PC-9 (cell line): ENCODE data around the gene PAPSS1. TPM values are rescaled to one million over a fixed set of nuclear protein-coding genes. Genes with fewer than 3 reads are reported as not detected.

Source experiments
- BruUV-seq: library from RNA; stranded (reverse); fragments of 400-500 nt; replicated peaks from 2 replicates; lab custom pipeline; 2021; lab: Mats Ljungman, UMichigan
- CTCF ChIA-PET: fragments of 300-600 bp; sonication (Branson Sonifier 250); formaldehyde crosslinking; loops from one replicate; lab custom pipeline; 2022; ENCODE audit warnings: antibody characterized with exemption; lab: Charles Lee
- POLR2A ChIA-PET: fragments of 300-600 bp; sonication (Branson Sonifier 250); formaldehyde crosslinking; loops from one replicate; lab custom pipeline; 2022; ENCODE audit warnings: antibody characterized with exemption; ENCODE audit not compliant: unreplicated experiment; lab: Charles Lee
- DNase-seq, 2 experiments: peaks; one replicate each; pipeline versions ENCODE4 v3.0.0 to v3.0.0-alpha.2; 2015 to 2022; ENCODE audit warnings: mixed read lengths in 1 of 2
- H2AFZ ChIP-seq: fragments of 200-600 bp; sonication (generic); 2 replicates; pipeline ENCODE4 v1.8.1; 2017; ENCODE audit warnings: antibody characterized with exemption
- H3F3A ChIP-seq: fragments of 200-600 bp; sonication (generic); 2 replicates; pipeline ENCODE4 v1.8.1; 2017; ENCODE audit warnings: antibody characterized with exemption, mild to moderate bottlenecking, low read depth; ENCODE audit not compliant: insufficient read depth
- H3K27ac ChIP-seq: fragments of 200-600 bp; sonication (generic); 2 replicates; pipeline ENCODE4 v1.6.1; 2016; ENCODE audit warnings: mixed run types
- H3K27me3 ChIP-seq: fragments of 200-600 bp; sonication (generic); 2 replicates; pipeline ENCODE4 v1.6.1; 2016; ENCODE audit warnings: low read depth, mixed run types; ENCODE audit not compliant: insufficient read depth
- H3K36me3 ChIP-seq: fragments of 200-600 bp; sonication (generic); 2 replicates; pipeline ENCODE4 v1.6.1; 2016; ENCODE audit warnings: low read depth, mixed run types
- H3K4me1 ChIP-seq: fragments of 200-600 bp; sonication (generic); replicated peaks from 2 replicates; pipeline ENCODE4 v1.6.1; 2016; ENCODE audit warnings: mixed run types; ENCODE audit not compliant: insufficient read depth
- H3K4me2 ChIP-seq: fragments of 200-600 bp; sonication (generic); 2 replicates; pipeline ENCODE4 v1.6.1; 2017; ENCODE audit warnings: mixed run types
- H3K4me3 ChIP-seq: fragments of 200-600 bp; sonication (generic); 2 replicates; pipeline ENCODE4 v1.6.1; 2016; ENCODE audit warnings: mixed run types
- H3K79me2 ChIP-seq: fragments of 200-600 bp; sonication (generic); 2 replicates; pipeline ENCODE4 v1.6.1; 2017; ENCODE audit warnings: low read depth, mixed run types
- H3K9me2 ChIP-seq: fragments of 200-600 bp; sonication (generic); 2 replicates; pipeline ENCODE4 v1.8.1; 2017; ENCODE audit warnings: mild to moderate bottlenecking; ENCODE audit not compliant: insufficient read depth
- H3K9me3 ChIP-seq: fragments of 200-600 bp; sonication (generic); 2 replicates; pipeline ENCODE4 v1.8.1; 2016; ENCODE audit warnings: low read depth; ENCODE audit not compliant: insufficient read depth
- H4K20me1 ChIP-seq: fragments of 200-600 bp; sonication (generic); 2 replicates; pipeline ENCODE4 v1.8.1; 2017; ENCODE audit not compliant: insufficient read depth
- CTCF ChIP-seq: fragments of 200-600 bp; sonication (generic); conservative IDR thresholded peaks from 2 replicates; pipeline ENCODE4 v1.6.1; 2017; ENCODE audit warnings: mixed run types, antibody characterized with exemption, mild to moderate bottlenecking, moderate library complexity
- EZH2 ChIP-seq: fragments of 200-600 bp; sonication (generic); IDR thresholded peaks from 2 replicates; pipeline ENCODE4 v1.8.0; 2017; ENCODE audit warnings: antibody characterized with exemption, low read depth
- intact Hi-C: fragments of 100-400 bp; cut with micrococcal nuclease; formaldehyde crosslinking; loops from one replicate; pipeline ENCODE4 v1.10.0; 2022; ENCODE audit not compliant: unreplicated experiment
- total RNA-seq: library from RNA; stranded (reverse); gene quantifications from 2 replicates; pipeline ENCODE4 v1.2.3, GENCODE V29; 2021

PAPSS1 gene
- total RNA-seq, 1 experiment from 2014 or later = 18.8 TPM

GRCh38 chr4:107635735-107636134, 84.3 kb downstream of the PAPSS1 start:
- Histone ChIP-seq H3F3A (no peaks in the 10 kb centered on the region), H3K4me1 (no peaks in the 10 kb centered on the region), H3K79me2 (no peaks in the 10 kb centered on the region), H3K4me2 (no peak overlapping the region), H3K9me2 (no peaks in the 10 kb centered on the region), H3K36me3 (no peaks in the 10 kb centered on the region), H4K20me1 (no peaks in the 10 kb centered on the region), H2AFZ (no peak overlapping the region), H3K4me3 (no peak overlapping the region), H3K27me3 (no peaks in the 10 kb centered on the region), H3K27ac (no peak overlapping the region), H3K9me3 (no peaks in the 10 kb centered on the region)
- POLR2A ChIA-PET = no interaction called here
- CTCF ChIA-PET = no interaction called here
- BruUV-seq = no TSS peak
- no peak for TF ChIP-seq CTCF
- TF ChIP-seq EZH2 = no peak
- intact Hi-C loops = no loop called here
- no peak for DNase-seq

DNA sequence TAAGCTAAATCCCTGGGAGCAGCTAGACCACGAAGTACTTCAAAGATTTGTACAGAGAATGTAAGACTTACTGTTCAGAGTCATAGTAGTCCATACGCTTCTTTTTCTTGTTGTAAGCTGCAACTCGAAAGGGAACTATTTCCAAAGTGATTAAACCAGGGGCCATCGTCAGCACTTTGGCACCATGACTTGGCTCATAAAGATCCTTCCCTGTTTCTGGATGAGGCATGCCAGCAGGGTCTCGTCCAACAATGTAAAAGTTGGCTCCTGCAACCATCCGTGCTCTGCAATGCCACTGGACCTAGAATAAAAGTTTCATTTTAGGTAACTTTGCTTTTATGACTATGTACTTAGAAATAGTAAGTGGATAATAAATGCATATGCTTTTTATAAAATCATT, 88.5 kb downstream of the PAPSS1 start:
- H3K4me2 ChIP-seq = no peak overlapping the region
- POLR2A ChIA-PET = no interaction called here

GRCh38 chr4:107630185-107630705, 89.8 kb downstream of the PAPSS1 start:
- Histone ChIP-seq H3K27ac (no peak overlapping the region), H3K9me3 (no peaks in the 10 kb centered on the region), H2AFZ (no peak overlapping the region), H3K36me3 (no peaks in the 10 kb centered on the region), H3F3A (no peaks in the 10 kb centered on the region), H3K9me2 (no peaks in the 10 kb centered on the region; the same call in 1 of the 2 replicates), H3K4me2 (no peak overlapping the region), H3K27me3 (no peaks in the 10 kb centered on the region), H3K4me3 (no peak overlapping the region), H3K4me1 (no peaks in the 10 kb centered on the region), H4K20me1 (no peaks in the 10 kb centered on the region), H3K79me2 (no peaks in the 10 kb centered on the region)
- CTCF ChIA-PET = no interaction called here
- no TSS peak for BruUV-seq
- POLR2A ChIA-PET = no interaction called here
- no peak for TF ChIP-seq CTCF
- no peak for TF ChIP-seq EZH2
- no peak for DNase-seq
- intact Hi-C loops = no loop called here

More for the DNA sequence above, 88.5 kb downstream of the PAPSS1 start:
- H3K36me3 ChIP-seq = no peaks in the 10 kb centered on the region
- no peaks in the 10 kb centered on the region for H3F3A ChIP-seq
- CTCF ChIA-PET = no interaction called here
- no peak overlapping the region for H3K27ac ChIP-seq
- intact Hi-C loops = no loop called here
- TF ChIP-seq EZH2 = no peak
- TF ChIP-seq CTCF = no peak
- no peaks in the 10 kb centered on the region for H3K27me3 ChIP-seq
- H3K4me1 ChIP-seq = no peaks in the 10 kb centered on the region
- DNase-seq = no peak
- no peak overlapping the region for H2AFZ ChIP-seq
- no peaks in the 10 kb centered on the region for H3K79me2 ChIP-seq
- H3K9me3 ChIP-seq = no peaks in the 10 kb centered on the region
- no TSS peak for BruUV-seq
- no peaks in the 10 kb centered on the region; the same call in 1 of the 2 replicates for H3K9me2 ChIP-seq
- H3K4me3 ChIP-seq = no peak overlapping the region
- no peaks in the 10 kb centered on the region for H4K20me1 ChIP-seq
